Measurements from ENCODE around the gene CCDC159.

Gene CCDC159

GRCh38 chr19:11380653-11381537 is 34.6 kb downstream of the CCDC159 start:
- in situ Hi-C loops (cut with MboI; ENCODE audit: low sequenced_read_pairs) = no loop called here
- Histone ChIP-seq H3K4me3 (peak overlapping the region; percentile 52), H3K27me3 (ENCODE audit: low read depth) (no peaks in the 10 kb centered on the region), H3K9me3 (no peaks in the 10 kb centered on the region), H3K36me3 (replicated peaks) (peaks cover 6% of the 10 kb centered on the region; the same call in 1 of the 2 replicates), H3K4me1 (peaks cover 22% of the 10 kb centered on the region)
- peak; percentile 98 to 99 for DNase-seq (ENCODE audit: low spot score in 2 of 2)

GRCh38 chr19:11382898-11383705 is 36.8 kb downstream of the CCDC159 start:
- no peaks in the 10 kb centered on the region for H3K36me3 ChIP-seq (replicated peaks)
- no peaks in the 10 kb centered on the region for H3K9me3 ChIP-seq
- H3K4me1 ChIP-seq = peaks cover 16% of the 10 kb centered on the region
- in situ Hi-C loops (cut with MboI; ENCODE audit: low sequenced_read_pairs) = no loop called here
- H3K4me3 ChIP-seq = peak overlapping the region; percentile 30
- DNase-seq (ENCODE audit: low spot score in 2 of 2) = peak in 1 of 2 experiments; percentile 69
- no peaks in the 10 kb centered on the region for H3K27me3 ChIP-seq (ENCODE audit: low read depth)

GRCh38 chr19:11383706-11384048 is 37.4 kb downstream of the CCDC159 start:
- Histone ChIP-seq H3K27me3 (ENCODE audit: low read depth) (no peaks in the 10 kb centered on the region), H3K4me1 (peaks cover 16% of the 10 kb centered on the region), H3K36me3 (replicated peaks) (no peaks in the 10 kb centered on the region), H3K4me3 (peak overlapping the region; percentile 30), H3K9me3 (no peaks in the 10 kb centered on the region)
- no peak for DNase-seq (ENCODE audit: low spot score in 2 of 2)
- in situ Hi-C loops (cut with MboI; ENCODE audit: low sequenced_read_pairs) = no loop called here

GRCh38 chr19:11384778-11385129 is 38.4 kb downstream of the CCDC159 start:
- no peak for DNase-seq (ENCODE audit: low spot score in 2 of 2)
- Histone ChIP-seq H3K4me3 (no peak overlapping the region), H3K36me3 (replicated peaks) (no peaks in the 10 kb centered on the region), H3K27me3 (ENCODE audit: low read depth) (no peaks in the 10 kb centered on the region), H3K9me3 (no peaks in the 10 kb centered on the region), H3K4me1 (peaks cover 16% of the 10 kb centered on the region)
- in situ Hi-C loops (cut with MboI; ENCODE audit: low sequenced_read_pairs) = no loop called here

- Histone ChIP-seq H3K27me3 (ENCODE audit: low read depth) (no peaks in the 10 kb centered on the region), H3K4me1 (peaks cover 7% of the 10 kb centered on the region), H3K36me3 (replicated peaks) (no peaks in the 10 kb centered on the region), H3K4me3 (no peak overlapping the region), H3K9me3 (no peaks in the 10 kb centered on the region)
- in situ Hi-C loops (cut with MboI; ENCODE audit: low sequenced_read_pairs) = no loop called here
- no peak for DNase-seq (ENCODE audit: low spot score in 2 of 2)
These were observed 41.1 kb downstream of the CCDC159 start for GRCh38 chr19:11387162-11388034.

GRCh38 chr19:11390359-11390758 is 44.0 kb downstream of the CCDC159 start:
- Histone ChIP-seq H3K27me3 (ENCODE audit: low read depth) (no peaks in the 10 kb centered on the region), H3K4me1 (no peaks in the 10 kb centered on the region), H3K9me3 (no peaks in the 10 kb centered on the region), H3K4me3 (no peak overlapping the region), H3K36me3 (replicated peaks) (no peaks in the 10 kb centered on the region)
- DNase-seq (ENCODE audit: low spot score in 2 of 2) = no peak
- in situ Hi-C loops (cut with MboI; ENCODE audit: low sequenced_read_pairs) = no loop called here

- H3K27me3 ChIP-seq (ENCODE audit: low read depth) = no peaks in the 10 kb centered on the region
- no peak overlapping the region for H3K4me3 ChIP-seq
- H3K36me3 ChIP-seq (replicated peaks) = no peaks in the 10 kb centered on the region
- no peak for DNase-seq (ENCODE audit: low spot score in 2 of 2)
- no peaks in the 10 kb centered on the region for H3K4me1 ChIP-seq
- no peaks in the 10 kb centered on the region for H3K9me3 ChIP-seq
- in situ Hi-C loops (cut with MboI; ENCODE audit: low sequenced_read_pairs) = no loop called here
These were observed 44.8 kb downstream of the CCDC159 start for GRCh38 chr19:11390933-11391680.

- Histone ChIP-seq H3K4me3 (no peak overlapping the region), H3K9me3 (no peaks in the 10 kb centered on the region), H3K27me3 (ENCODE audit: low read depth) (no peaks in the 10 kb centered on the region), H3K36me3 (replicated peaks) (no peaks in the 10 kb centered on the region), H3K4me1 (no peaks in the 10 kb centered on the region)
- no peak for DNase-seq (ENCODE audit: low spot score in 2 of 2)
- in situ Hi-C loops (cut with MboI; ENCODE audit: low sequenced_read_pairs) = no loop called here
These were observed 50.8 kb downstream of the CCDC159 start for GRCh38 chr19:11397089-11397610.

- Histone ChIP-seq H3K4me1 (no peaks in the 10 kb centered on the region), H3K27me3 (ENCODE audit: low read depth) (no peaks in the 10 kb centered on the region), H3K9me3 (no peaks in the 10 kb centered on the region), H3K36me3 (replicated peaks) (no peaks in the 10 kb centered on the region), H3K4me3 (no peak overlapping the region)
- in situ Hi-C loops (cut with MboI; ENCODE audit: low sequenced_read_pairs) = no loop called here
- DNase-seq (ENCODE audit: low spot score in 2 of 2) = no peak
These were observed 53.3 kb downstream of the CCDC159 start for GRCh38 chr19:11399667-11400066.

- H3K27me3 ChIP-seq (ENCODE audit: low read depth) = no peaks in the 10 kb centered on the region
- no peak overlapping the region for H3K4me3 ChIP-seq
- no peaks in the 10 kb centered on the region for H3K9me3 ChIP-seq
- in situ Hi-C loops (cut with MboI; ENCODE audit: low sequenced_read_pairs) = no loop called here
- no peaks in the 10 kb centered on the region for H3K4me1 ChIP-seq
- DNase-seq (ENCODE audit: low spot score in 2 of 2) = no peak
- no peaks in the 10 kb centered on the region for H3K36me3 ChIP-seq (replicated peaks)
These were observed 54.5 kb downstream of the CCDC159 start for GRCh38 chr19:11400798-11401197.

- H3K4me1 ChIP-seq = no peaks in the 10 kb centered on the region
- no peaks in the 10 kb centered on the region for H3K36me3 ChIP-seq (replicated peaks)
- 0 out of 2 replicates have a peak, but pooled peaks cover 3% of the 10 kb centered on the region for H3K27me3 ChIP-seq (ENCODE audit: low read depth)
- no peaks in the 10 kb centered on the region for H3K9me3 ChIP-seq
- no peak overlapping the region for H3K4me3 ChIP-seq
- no peak for DNase-seq (ENCODE audit: low spot score in 2 of 2)
- in situ Hi-C loops (cut with MboI; ENCODE audit: low sequenced_read_pairs) = no loop called here
These were observed 55.7 kb downstream of the CCDC159 start for GRCh38 chr19:11401808-11402543.

All from HAP-1 (cell line).